ENCODE measurements around the gene CCDC68. TPM values are rescaled to one million over a fixed set of nuclear protein-coding genes. Genes with fewer than 3 reads are reported as not detected.
"Not testable (repeated sequence)": the region's sequence is repeated elsewhere in the genome, so short reads cannot be mapped to it uniquely, and the experiment has no call there.

The CCDC68 gene
- polyA plus RNA-seq, 4 donors = 7.9 to 12.7 (median 8.9) TPM

GRCh38 chr18:54878659-54879358 is 80.5 kb downstream of the CCDC68 start:
- no peak for DNase-seq (ENCODE audit: low read depth in 4 of 4, low spot score in 2 of 4)

GRCh38 chr18:54878159-54878622 is 81.1 kb downstream of the CCDC68 start:
- no peak for DNase-seq (ENCODE audit: low read depth in 4 of 4, low spot score in 2 of 4)

- no peak for DNase-seq (ENCODE audit: low read depth in 4 of 4, low spot score in 2 of 4)
Observed at GRCh38 chr18:54877076-54877475, 82.2 kb downstream of the CCDC68 start.

- DNase-seq (ENCODE audit: low read depth in 4 of 4, low spot score in 2 of 4) = no peak
Observed at GRCh38 chr18:54875063-54875462, 84.2 kb downstream of the CCDC68 start.

GRCh38 chr18:54873884-54874255 is 85.4 kb downstream of the CCDC68 start:
- no peak for DNase-seq (ENCODE audit: low read depth in 4 of 4, low spot score in 2 of 4)

DNA sequence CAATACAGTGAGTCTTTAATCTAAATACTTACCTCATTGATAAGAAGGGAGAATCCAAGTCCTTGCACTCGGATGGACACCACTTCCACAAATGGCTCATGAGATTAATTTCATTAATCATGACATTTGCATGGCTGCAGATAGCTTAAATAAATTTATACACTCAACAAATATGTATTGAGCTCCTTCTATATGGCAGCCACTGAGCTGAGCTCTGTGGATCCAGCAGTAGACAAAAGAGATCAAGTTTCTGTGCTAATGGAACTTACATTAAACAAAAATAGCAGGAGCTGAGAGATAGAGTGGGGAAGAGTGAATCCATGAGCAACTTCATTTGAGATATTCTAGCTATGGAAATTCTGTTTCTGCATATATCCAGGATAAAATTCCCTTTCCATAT is 86.6 kb downstream of the CCDC68 start:
- no peak for DNase-seq (ENCODE audit: low read depth in 4 of 4, low spot score in 2 of 4)

DNA sequence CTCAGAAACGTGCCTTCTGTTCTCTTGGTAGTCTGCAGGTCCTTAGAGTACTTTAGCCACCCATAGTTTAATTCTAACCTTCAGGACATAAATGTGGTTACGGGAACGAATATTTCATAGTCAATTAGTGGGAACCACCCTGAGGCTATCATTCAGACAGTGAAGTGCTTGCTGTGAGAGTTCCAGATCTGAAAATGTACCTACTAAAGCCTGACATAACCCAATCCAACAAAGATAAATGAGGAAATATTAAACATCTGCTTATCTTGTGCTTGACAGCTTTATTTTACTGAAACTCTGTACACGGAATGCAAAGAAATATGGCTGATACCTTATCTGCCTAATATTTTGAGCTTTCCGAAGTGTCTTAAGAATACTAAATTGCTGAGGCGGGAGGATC is 88.0 kb downstream of the CCDC68 start:
- no peak for DNase-seq (ENCODE audit: low read depth in 4 of 4, low spot score in 2 of 4)

DNA sequence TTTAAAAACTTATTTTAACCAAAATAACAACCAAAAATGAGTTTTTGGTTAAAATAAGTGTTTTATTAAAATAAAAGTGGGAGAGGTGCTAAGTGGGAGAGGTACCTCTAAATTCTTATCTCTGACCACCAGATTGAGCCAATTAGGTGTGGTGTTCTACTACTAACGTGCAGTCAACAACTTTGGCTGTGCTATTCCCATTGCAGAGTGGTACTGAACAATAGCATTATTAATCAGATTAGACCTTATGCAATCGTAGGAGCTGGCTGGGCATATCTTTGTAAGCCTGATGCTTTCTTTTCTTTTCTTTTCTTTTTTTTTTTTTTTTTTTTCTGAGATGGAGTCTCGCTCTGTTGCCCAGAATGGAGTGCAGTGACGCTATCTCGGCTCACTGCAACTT is 92.1 kb downstream of the CCDC68 start:
- DNase-seq (ENCODE audit: low read depth in 4 of 4, low spot score in 2 of 4) = no peak

DNA sequence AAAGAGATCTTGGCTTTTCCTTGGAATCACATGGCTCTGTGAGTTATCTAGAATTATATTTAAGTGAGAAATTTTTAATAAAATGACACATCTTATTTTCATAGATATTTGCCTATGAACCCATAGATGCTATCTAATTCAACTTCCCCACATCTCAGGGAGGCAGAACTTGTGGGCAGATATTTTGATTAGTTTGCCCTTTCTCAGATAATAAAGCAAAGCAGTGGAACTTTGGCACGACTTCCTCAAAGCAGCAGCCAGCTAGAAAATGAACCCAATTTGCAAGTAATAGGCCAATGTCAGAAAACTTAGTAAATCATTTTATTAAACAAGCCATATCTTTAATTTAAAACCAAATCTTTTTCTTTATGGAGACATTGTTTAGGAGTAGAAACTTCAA is 98.3 kb downstream of the CCDC68 start:
- no peak for DNase-seq (ENCODE audit: low read depth in 4 of 4, low spot score in 2 of 4)

- DNase-seq (ENCODE audit: low read depth in 4 of 4, low spot score in 2 of 4) = no peak
Observed at GRCh38 chr18:54859667-54860421, 99.4 kb downstream of the CCDC68 start.

GRCh38 chr18:54857499-54857898 is 101.8 kb downstream of the CCDC68 start:
- no peak for DNase-seq (ENCODE audit: low read depth in 4 of 4, low spot score in 2 of 4)

- DNase-seq (ENCODE audit: low read depth in 4 of 4, low spot score in 2 of 4) = no peak
Observed at GRCh38 chr18:54856105-54856646, 103.1 kb downstream of the CCDC68 start.

- not testable (repeated sequence) for DNase-seq (ENCODE audit: low read depth in 4 of 4, low spot score in 2 of 4)
Observed at GRCh38 chr18:54855050-54855449, 104.2 kb downstream of the CCDC68 start.

GRCh38 chr18:54852780-54853675 is 106.2 kb downstream of the CCDC68 start:
- DNase-seq (ENCODE audit: low read depth in 4 of 4, low spot score in 2 of 4) = no peak

Other genes starting within 250 kb of the CCDC68 start
- 1 to 10 TPM; 4.3 to 5.3 (median 4.8) TPM for gene RAB27B, start 131.0 kb downstream of the CCDC68 start, polyA plus RNA-seq (ENCODE audit: insufficient read length in 4 of 4)

Measured in left renal cortex interstitium (tissue), 4 donors.